HG02938 (cell line): ENCODE measurements around the gene OBSL1.

Source experiments
- ATAC-seq: cut with Tn5 transposase; IDR thresholded peaks from one replicate; pipeline ENCODE4 v1.9.1; 2021; ENCODE audit warnings: mild to moderate bottlenecking, moderate library complexity; ENCODE audit not compliant: unreplicated experiment

OBSL1 gene

DNA sequence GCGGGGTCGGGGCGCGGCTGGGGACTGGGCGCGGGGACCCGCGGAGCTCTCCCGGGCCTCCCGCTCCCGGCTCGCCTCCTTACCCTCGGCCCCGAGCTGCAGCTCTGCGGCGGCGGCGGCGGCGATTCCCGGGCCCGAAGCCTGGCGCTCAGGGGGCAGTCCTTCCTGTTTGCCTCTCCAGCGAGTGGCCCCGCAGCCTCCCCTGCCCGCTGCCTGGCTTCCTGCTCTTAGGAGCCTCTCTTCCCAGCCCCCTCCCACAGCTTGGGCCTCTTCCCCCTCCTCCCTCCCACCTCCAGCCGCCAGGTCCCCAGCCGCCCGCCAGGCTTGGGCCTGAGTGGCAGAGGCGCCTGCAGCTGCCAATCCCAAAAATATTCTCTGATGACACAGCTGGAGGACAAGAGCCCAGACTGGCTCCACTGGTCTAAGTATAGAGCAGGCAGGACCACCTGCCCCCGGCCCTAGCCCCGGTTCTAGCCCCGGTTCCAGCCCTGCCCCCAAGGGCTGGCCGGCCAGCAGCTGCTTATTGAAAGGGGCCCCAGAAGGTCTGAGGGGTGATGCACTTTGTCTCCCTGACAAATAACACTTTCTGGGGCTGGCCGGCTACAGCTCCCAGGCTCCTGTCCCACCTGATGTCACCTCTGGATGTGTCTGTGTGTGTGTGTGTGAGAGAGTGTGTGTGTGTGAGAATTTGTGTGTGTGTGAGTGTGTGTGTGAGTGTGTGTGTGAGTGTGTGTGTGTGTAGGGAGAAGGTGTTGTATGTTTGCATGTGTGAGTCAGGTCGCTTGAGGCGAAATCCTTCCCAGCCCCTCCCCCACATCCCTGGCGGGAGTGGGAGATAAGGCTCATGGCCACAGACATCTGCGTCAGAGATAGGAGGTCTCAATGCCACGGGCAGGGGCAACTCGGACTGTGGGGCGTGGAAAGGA is at the start of gene OBSL1:
OBSL1 (minus strand) TSS at position 229 of the 926 bp plus-strand sequence. CDS start 307 bp downstream, outside the sequence.
- ATAC-seq: no peak

DNA sequence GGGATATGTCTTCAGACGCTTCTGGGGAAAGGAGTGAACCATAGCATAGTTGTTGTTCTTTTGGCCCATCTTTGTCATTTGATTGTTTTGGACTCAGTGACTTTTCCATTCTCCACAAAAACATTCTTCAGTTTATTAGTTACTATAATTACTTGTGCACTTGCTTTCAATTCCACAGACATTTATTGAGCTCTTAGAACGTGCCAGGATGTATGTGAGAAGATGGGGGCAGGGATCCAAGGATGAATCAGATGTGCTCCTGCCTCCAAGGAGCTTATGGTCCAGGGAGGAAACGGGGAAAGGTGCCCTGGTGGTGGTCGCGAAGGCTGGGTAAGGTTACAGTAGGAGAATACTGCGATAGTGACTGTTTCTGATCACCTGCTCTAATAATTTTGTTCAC is 49.2 kb upstream of the OBSL1 start:
- ATAC-seq: no peak

DNA sequence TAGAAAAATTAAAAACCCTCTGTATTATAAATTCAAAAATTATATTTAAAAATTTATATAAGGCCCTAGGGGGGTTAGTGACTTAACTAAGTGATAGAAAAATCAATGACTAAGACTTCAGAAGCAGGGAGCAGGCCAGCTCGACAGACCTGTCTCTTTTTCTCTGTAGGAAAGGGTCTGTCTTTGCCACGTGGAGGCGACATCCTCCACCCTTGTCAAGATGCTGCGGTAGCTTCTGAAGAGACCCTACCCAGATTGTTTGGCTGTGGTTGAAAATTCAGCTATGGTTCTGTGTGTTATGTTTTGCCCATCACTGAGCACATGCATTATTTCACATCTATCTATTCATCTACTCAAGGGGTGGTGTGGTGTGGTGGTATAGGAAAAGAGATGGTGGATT is 47.9 kb upstream of the OBSL1 start:
- ATAC-seq: no peak

DNA sequence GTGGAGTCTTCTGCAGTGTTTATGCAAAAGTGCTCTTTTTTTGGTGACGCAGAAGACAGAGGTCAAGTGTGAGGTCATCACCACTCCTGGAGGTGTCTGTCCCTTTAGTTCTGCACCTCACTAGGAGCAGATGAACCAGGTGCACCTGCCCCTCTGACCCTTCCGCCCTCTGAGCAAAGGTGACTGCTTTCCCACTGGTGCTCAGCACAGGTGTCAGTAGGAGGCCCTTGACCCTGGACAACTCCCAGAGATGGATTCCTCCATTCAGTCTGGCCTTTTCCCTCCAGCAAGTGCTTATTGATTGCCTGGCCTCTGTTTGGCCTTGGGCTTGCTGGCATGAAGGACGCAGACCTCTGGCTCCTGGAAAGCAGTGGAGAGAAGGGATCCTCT is 47.4 kb upstream of the OBSL1 start:
- ATAC-seq: no peak

DNA sequence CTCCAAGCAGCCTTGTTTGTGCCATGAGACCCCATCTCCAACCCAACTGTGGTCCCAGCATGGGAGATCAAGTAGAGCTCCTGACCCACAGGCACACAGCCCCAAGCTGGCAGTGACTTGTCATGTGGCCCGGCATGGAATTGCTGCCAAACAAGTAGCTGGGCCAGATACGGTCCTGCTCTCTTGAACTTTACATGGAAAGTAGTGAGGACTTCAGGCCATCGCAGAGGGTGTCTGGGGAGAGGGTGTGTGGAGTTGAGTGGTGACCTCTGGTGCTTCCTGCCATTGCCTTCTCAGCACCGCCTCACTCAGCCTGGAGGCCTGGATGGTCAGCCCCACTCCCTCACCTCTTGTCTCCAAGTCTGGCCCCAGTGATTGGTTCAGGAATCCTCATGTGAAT is 45.2 kb upstream of the OBSL1 start:
- ATAC-seq: no peak

DNA sequence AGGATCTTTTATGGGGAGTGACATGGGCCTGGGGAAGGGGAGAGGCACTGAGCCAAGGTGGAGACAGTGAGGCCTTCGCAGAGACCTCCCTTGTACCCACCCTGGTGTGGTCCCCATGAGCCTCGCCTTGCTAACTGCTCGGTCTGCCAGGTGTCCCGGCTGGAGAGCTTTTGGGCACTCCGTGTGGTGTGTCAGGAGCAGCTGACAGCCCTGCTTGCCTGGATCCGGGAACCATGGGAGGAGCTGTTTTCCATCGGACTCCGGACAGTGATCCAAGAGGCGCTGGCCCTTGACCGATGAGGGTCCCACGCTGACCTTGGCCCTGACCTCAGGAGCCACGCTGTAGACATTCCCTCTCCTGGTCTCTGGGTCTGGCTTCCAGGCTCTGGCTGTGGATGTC is 44.6 kb upstream of the OBSL1 start:
- ATAC-seq: no peak

DNA sequence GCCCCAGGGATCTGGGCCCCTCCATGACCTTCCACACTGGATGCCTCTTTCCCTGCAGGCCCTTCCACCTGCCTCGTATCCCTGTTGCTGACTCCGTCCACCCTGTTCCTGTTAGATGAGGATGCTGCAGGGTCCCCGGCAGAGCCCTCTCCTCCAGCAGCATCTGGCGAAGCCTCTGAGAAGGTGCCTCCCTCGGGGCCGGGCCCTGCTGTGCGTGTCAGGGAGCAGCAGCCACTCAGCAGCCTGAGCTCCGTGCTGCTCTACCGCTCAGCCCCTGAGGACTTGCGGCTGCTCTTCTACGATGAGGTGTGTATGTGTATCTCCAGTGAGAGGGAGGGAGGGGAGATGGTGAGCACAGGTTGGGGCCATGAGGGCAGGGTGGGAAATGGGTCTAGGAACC is 43.7 kb upstream of the OBSL1 start:
- no peak for ATAC-seq

DNA sequence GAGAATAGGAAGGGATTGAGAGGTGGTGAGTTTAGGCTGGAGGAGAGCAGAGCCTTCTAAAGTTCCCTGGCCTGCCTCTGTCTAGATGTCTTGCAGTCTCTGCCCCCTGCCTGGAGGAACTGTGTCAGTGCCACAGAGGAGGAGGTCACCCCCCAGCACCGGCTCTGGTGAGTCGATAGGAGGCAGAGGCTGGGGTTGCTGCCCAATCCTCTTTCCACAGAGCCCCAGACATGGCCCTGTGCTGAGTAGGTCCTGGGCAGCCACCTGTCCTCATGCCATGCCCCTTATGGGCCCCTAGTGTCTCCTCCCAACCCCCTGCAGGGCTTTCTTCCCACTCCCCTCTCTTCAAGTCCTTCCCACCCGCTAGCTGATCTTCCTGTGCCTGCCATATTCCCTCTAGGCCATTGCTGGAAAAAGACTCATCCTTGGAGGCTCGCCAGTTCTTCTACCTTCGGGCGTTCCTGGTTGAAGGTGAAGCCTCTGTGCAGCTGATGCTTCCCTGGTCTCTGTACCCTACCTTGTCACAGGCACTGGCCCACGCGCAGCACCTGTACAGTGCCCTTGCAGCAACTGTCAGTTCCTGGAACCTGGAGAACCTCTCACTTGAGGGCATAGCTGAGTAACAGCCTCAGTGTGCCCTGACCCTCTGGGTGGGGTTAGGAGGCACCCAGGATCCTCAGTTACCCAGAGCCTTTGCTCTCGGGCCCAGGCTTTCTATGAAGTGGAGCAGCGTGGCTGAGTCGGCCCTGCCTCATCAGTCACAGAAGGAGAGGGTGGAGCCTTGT is 42.9 kb upstream of the OBSL1 start:
- ATAC-seq: no peak

DNA sequence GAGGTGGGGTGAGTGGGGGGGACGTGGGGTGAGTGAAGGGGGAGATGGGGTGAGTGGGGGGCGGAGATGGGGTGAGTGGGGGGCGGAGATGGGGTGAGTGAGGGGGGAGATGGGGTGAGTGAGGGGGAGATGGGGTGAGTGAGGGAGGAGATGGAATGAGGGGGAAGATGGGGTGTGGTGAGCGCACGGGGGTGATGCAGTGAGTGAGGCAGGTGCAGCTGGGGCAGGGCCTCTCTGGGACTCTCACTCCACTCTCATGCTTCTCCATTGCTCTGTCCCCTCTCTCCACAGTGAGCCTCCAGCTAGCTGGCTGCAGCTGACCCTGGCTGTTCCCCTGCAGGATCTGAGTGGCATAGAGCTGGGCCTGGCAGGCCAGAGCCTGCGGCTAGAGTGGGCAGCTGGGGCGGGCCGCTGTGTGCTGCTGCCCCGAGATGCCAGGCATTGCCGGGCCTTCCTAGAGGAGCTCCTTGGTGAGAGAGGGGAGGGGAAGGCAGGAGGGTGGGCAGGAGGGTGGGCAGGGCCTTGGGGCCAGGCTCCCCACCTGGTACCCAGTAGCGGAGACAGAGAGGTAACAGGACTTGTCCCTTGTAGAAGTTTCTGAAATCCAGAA is 42.2 kb upstream of the OBSL1 start:
- ATAC-seq: no peak

DNA sequence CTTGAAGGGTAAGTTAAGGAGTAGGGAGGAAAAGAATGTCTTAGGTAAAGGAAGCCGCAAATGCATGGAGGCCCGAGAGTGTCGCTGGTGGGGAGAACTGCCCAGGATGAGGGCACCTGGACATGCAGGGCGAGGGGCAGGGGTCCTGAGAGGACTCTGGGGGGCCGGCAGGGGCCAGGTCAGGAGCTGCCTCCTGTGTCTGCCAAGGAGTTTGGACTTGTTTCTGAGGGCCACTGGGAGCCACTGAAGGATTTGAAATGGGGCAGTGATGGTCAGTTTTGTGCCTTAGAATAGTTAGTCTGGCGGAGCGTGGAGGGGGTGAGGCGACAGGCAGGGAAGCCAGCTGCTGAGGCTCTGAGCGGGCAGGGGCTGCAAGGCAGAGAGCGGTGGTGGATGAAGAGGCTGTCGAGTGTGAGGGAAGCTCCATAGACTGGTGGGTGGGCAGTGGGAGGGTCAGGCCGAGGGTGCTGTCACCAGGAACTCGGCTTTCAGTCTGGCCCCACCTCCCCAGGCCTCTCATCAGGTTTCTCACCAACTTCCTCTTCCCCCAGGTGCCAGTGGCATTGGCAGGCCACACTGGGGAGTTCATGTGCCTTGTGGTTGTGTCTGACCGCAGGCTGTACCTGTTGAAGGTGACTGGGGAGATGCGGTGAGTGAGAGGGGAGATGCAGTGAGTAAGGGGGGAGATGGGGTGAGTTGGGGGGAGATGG is 41.4 kb upstream of the OBSL1 start:
- ATAC-seq: no peak

DNA sequence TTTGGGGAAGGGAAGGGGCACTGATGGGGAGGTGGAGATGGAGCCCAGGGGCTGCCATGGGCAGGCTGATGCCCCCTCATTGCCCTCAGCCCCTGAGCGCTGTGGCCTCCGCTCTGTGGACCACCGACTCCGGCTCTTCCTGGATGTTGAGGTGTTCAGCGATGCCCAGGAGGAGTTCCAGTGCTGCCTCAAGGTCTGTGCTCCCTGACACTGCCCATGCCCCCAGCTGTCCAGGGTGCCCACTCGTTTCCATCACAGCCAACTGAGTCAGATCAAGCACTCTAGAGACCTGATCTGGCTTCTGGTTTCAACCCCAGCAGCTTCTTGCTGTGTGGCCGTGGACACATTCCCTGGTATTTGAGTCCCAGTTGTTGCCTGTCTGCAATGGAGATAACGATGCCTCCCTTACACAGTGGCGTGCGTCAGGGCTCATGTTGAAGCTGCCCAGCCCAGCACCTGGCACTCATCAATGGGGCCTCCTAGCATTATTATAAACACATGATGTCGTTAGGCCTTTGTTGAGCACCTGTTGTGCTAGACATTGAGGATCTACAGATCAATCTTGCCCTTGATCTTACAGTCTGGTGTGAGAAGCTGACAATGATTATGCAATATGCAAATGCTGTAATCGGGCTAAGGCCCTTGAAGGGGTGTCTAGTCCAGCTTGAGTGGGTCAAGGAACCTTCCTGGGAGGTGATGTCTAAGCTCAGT is 40.7 kb upstream of the OBSL1 start:
- no peak for ATAC-seq

DNA sequence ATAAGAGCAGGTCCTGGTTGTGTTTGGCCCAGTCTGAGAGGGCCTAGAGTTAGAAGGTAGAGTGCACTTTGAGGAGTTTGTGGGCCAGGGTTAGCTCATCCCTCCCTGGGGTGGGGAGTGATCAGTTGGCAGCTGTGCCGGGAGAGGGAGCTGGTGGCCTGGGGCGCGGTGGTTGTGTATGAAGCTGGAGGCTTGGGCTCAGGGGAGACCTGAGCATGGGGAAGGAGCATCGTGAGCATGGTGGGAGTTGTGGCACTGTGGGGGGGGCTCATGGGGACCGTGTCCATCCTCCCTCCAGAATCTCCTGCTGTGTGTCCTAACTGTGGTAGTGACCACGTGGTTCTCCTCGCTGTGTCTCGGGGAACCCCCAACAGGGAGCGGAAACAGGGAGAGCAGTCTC is 40.0 kb upstream of the OBSL1 start:
- no peak for ATAC-seq

DNA sequence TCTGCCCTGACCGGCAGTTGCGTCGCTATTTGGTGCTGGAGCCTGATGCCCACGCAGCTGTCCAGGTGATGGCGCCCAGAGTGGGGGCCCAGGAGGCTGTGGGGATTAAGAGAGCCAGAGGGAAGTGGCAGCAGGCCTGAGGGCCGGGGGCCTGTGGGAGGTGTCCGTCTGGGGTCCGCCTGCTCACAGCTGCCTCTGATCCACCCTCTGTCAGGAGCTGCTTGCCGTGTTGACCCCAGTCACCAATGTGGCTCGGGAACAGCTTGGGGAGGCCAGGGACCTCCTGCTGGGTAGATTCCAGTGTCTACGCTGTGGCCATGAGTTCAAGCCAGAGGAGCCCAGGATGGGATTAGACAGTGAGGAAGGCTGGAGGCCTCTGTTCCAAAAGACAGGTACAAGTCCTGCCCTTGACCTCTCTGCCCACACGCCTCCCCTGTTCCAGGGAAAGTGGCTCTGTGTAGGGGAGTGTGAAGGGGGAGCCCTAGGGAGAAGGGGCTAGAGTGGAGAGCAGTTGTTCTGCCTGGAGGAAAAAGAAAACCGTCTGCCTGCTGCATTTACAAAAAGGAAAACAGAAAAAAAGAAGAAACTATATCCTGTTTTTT is 37.9 kb upstream of the OBSL1 start:
- no peak for ATAC-seq

DNA sequence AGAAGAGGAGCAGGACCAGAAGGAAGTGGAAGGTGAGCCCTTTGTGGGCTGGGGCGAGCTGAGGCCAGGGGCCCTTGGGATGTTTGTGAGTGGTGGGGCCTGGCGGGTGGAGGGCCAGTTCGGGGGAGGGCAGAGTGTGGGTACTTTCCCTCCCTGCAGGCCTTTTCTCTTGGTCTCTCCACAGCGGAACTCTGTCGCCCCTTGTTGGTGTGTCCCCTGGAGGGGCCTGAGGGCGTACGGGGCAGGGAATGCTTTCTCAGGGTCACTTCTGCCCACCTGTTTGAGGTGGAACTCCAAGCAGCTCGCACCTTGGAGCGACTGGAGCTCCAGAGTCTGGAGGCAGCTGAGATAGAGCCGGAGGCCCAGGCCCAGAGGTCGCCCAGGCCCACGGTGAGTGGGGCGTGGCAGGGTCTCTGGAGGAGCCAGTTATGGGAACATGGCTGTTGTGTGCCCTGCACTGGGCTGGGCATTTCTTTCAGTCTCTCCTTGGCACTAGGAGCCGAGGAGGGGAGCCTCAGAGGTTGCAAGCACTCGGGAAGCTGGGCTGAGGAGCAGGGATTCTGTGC is 37.1 kb upstream of the OBSL1 start:
- no peak for ATAC-seq

DNA sequence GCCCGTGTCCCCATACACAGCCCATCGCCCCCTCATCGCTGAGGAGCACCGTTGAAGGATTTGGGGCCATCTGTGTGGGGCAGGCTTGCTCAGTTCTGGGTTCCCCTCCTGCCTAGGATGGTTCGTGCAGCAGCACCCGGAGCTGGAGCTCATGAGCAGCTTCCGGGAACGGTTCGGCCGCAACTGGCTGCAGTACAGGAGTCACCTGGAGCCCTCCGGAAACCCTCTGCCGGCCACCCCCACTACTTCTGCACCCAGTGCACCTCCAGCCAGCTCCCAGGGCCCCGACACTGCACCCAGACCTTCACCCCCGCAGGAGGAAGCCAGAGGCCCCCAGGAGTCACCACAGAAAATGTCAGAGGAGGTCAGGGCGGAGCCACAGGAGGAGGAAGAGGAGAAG is 36.6 kb upstream of the OBSL1 start:
- no peak for ATAC-seq

DNA sequence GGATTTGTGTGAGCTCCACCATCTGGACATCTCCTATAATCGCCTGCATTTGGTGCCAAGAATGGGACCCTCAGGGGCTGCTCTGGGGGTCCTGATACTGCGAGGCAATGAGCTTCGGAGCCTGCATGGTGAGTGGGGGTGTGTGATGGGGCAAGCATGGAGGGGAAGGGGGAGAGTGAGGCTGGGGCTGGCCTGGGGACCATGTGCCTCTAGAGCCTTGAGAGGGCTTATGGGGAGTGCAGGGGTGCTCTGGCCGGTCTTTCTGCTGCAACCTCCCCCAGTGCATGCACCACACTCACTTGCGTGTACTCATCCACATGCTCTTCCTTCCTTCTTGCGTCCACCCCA is 34.2 kb upstream of the OBSL1 start:
- no peak for ATAC-seq

DNA sequence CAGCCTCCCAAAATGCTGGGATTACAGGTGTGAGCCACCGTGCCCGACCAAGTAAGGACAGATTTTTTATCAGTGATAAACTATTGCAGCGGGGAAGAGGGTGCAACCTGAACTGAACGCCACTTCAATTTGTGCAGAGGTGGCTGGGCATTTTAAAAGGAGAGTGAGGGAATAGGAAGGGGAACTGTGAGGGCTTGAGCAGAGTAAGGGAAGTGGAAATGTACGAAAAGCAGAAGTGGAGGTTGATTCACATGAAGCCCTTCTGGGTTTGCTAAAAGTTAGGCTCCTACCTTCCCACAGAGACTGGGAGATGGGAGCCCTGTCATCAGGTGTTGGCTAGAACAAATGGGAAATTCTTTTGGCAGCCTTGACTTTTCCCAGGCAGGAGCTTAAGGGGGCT is 32.4 kb upstream of the OBSL1 start:
- no peak for ATAC-seq

DNA sequence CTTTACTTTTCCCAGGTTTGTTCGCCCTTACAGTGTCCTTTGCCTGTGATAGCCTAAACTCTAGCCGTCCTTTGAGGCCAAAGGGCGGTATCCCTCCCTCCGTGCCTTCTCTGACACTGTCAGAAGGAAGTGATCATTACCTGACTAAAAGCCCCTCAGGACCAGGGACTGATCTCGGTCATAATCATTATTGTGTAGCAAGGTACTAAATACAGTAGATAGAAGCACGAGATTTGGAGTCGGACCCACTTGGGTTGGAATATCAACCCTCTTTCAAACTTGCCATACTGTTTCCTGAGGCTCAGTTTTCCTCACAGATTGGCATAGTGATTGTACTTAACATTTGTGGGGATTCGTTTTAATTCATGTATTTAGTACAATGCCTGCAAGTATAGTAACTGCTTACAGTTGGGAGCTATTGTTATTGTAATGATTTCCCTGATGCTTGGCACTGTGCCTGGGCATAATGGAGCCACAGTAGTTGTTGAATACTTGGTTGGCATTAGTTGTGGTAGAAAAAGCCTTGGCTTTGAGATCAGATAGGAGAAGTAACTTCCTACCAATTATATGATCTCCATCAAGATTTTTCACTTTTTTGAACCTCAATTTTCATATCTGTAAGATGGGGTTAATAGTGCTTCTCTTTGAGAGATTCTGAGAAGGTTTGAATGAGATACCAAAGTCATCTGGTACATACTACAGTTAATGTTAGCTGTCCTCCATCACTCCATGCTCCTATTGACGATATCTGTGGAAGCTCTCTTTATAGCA is 27.2 kb upstream of the OBSL1 start:
- no peak for ATAC-seq
